ENCODE measurements around the gene CRISPLD2.
"Not testable (repeated sequence)": the region's sequence is repeated elsewhere in the genome, so short reads cannot be mapped to it uniquely, and the experiment has no call there.

The CRISPLD2 gene

GRCh38 chr16:84843149-84844048 lies 23.6 kb downstream of the CRISPLD2 start:
- no peak for DNase-seq

- DNase-seq = no peak
These were observed 24.2 kb downstream of the CRISPLD2 start for GRCh38 chr16:84844049-84844350.

- DNase-seq = no peak
These were observed 25.0 kb downstream of the CRISPLD2 start for GRCh38 chr16:84844559-84845495.

- DNase-seq = no peak
These were observed 25.8 kb downstream of the CRISPLD2 start for GRCh38 chr16:84845496-84846002.

GRCh38 chr16:84847564-84848355 lies 28.0 kb downstream of the CRISPLD2 start:
- no peak for DNase-seq

GRCh38 chr16:84848986-84849634 lies 29.3 kb downstream of the CRISPLD2 start:
- DNase-seq = no peak

GRCh38 chr16:84849751-84850150 lies 30.0 kb downstream of the CRISPLD2 start:
- DNase-seq = no peak

GRCh38 chr16:84850714-84851113 lies 30.9 kb downstream of the CRISPLD2 start:
- no peak for DNase-seq

GRCh38 chr16:84851192-84852127 lies 31.7 kb downstream of the CRISPLD2 start:
- DNase-seq = no peak

- DNase-seq = no peak
These were observed 33.7 kb downstream of the CRISPLD2 start for GRCh38 chr16:84853534-84853933.

GRCh38 chr16:84854759-84855158 lies 35.0 kb downstream of the CRISPLD2 start:
- no peak for DNase-seq

- not testable (repeated sequence) for DNase-seq
These were observed 35.8 kb downstream of the CRISPLD2 start for GRCh38 chr16:84855435-84856202.

- not testable (repeated sequence) for DNase-seq
These were observed 36.4 kb downstream of the CRISPLD2 start for GRCh38 chr16:84856203-84856581.

GRCh38 chr16:84856811-84857210 lies 37.0 kb downstream of the CRISPLD2 start:
- DNase-seq = not testable (repeated sequence)

- no peak for DNase-seq
These were observed 39.9 kb downstream of the CRISPLD2 start for GRCh38 chr16:84859681-84860080.

- no peak for DNase-seq
These were observed 40.6 kb downstream of the CRISPLD2 start for GRCh38 chr16:84860383-84860782.

- DNase-seq = no peak
These were observed 41.9 kb downstream of the CRISPLD2 start for GRCh38 chr16:84861671-84862070.

GRCh38 chr16:84862804-84863480 lies 43.2 kb downstream of the CRISPLD2 start:
- no peak for DNase-seq

GRCh38 chr16:84863481-84863814 lies 43.7 kb downstream of the CRISPLD2 start:
- DNase-seq = no peak
